NCI-H748 (cell line): ENCODE data around the gene ARL4A.
A peak's percentile ranks its signal among the peaks of the same experiment; 100 is the strongest.

Experiments
- DNase-seq: peaks from one replicate; lab custom pipeline; 2025; ENCODE audit not compliant: unreplicated experiment; lab: John Stamatoyannopoulos, UW

Gene ARL4A

DNA sequence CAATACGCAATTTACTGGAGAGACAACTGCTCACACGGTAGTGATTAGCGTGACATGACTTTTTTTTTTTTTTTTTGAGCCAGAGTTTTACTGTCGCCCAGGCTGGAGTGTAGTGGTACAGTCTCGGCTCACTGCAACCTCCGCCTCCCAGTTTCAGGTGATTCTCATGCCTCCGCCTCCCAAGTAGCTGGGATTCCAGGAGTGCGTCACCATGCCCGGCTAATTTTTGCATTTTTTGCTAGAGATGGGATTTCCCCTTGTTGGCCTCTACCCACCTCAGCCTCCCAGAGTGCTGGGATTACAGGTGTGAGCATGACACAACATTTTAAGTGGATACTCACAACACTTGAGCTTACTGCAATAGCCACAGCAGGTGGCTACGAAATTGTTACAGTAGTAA, 11.9 kb downstream of the ARL4A start:
- DNase-seq, result no peak

DNA sequence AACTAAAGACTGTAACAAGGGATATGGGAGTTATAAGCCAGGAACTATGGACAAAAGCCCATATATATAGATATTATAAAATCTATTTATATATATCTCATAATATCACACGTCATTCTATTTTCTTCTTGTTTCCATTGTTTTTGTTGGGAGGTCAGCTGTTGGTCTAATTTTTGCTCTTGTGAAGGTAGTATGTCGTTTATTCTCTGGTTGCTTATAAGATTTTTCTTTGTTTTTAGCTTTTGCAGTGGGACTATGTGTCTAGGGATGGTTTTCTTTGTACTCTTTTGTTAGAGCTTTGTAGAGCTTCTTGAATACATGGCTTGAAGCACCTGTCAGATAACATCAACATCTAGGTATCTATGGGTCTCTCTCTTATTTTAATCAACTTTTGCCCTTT, 14.0 kb downstream of the ARL4A start:
- DNase-seq, result no peak

DNA sequence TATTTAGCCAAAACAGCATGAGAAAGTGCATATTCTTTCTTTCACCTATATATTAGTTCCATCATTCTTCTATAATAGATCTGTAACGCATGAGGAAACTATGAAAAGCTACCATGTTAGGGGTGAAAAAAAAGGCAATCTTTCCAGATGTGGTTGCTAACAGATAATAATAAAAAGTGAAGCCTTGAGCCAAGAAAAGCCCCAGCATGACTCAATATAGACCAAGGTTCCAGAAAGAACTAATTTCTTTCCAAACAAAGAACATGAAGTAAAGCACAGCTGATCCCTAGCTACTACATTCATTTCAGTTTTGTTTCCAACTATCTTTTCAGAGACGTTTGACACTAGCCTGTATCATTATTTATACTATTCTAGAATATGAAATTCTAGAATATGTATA, 16.4 kb downstream of the ARL4A start:
- DNase-seq, result no peak

DNA sequence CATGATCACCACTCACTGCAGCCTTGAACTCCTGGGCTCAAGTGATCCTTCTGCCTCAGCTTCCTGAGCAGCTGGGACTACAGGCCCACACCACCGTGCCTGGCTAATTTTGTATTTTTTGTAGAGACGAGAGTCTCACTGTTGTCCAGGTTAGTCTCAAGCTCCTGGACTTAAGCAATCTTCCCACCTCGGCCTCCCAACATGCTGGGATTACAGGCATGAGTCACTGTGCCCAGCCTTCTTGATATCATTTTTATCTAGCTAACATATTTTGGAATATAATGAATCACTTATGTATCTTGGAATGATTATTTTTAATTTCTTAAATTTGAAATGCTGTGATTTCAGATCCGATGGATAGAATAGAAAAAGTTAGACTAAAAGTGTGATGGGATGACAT, 18.4 kb downstream of the ARL4A start:
- no peak for DNase-seq

DNA sequence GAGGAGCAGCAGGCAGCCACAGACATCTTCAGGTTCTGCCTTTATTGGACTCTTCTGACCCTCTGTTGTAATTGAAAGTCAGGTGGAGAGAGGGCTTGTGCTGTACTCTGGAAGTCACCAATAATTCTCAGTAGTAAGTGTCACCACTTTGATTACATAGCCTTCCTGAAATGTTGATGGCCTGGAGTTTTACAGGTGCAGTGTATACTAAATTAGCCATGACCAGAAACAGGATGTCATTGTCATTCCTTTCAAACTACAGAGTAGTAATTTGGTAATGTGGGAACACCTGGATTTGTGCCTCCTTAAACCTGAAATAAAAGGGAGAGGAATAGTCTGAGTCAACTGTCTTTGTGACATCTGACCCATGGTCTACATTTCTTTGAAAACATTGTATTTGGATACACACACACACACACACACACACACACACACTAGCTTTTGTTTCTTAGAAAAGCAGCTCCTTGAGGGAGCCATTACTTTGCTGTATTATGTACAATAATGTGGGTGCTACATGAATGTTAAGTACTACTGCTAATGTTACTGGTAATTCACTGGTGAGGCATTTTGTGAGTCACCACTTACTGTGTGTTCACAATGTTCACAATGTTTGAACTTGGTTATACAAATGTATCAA, 19.6 kb downstream of the ARL4A start:
- peak; percentile 95 for DNase-seq

DNA sequence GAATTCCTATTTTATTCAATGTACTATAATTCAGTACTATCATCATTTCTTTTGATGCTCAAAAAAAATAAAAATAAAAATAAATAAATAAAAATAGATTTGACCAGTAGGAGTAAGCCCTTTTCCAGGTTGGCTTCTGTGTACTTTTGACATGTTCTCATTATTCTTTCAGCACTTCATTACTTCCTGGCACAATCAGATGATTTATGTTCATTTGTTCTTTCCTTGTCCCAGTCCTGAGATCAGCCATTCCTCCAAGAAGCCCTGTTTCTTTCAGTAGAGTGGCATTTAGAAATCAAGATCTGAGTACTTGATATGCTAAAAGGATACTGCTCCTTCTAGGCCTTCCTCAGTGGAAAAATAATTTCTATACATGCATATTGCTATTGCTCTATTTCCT, 20.9 kb downstream of the ARL4A start:
- DNase-seq, result no peak

DNA sequence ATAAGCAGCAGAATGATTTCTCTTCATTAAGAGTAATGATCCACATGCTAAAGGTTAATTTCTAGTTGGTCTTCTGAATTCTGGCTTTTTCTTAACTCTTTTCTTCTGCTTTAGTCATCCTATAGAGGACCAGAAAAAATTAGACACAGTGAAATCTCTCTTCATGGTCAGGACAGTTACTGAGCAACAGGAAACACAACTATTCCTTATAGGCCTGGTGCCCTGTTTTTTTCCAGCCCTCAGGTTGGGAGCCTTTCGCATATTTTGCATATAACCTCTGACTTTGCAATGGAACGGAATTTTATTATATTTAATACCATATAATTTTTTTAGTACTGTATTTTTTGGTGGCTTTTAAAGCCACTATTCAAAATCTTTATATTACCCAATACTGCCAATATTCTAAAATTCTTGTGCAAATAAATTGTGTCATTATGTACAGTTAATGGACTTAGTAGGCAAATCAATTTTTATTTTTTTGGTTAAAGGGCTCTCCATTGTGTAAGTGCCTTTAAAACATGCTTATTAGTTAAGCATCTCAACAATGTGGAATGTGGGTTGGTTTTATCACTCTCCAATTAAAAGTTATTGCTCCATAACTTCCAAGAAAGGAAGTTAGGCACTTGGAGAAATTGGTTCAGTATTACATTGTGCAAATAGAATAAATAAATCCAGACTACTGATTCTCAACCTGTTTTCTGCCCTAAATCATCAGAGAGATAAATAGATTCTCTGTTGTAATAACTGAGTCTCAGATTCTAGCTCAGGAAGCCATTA, 22.5 kb downstream of the ARL4A start:
- DNase-seq, result no peak

DNA sequence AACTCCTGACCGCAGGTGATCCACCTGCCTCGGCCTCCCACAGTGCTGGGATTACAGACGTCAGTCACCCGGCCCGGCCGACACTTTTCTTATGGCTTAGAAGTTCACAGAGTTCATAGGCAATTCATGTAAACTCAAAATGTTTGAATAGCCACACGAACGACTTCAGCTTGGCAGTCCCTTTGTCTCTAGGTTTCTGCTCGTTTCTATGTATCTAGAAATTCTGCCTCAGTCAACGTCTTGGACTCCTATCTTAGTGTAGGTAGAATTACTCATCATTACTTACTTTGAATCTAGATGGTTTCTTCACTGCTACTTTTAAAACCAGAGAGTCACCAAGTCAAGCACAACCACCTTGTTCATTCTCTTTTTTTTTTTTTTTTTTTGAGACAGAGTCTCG, 23.7 kb downstream of the ARL4A start:
- DNase-seq, result no peak

DNA sequence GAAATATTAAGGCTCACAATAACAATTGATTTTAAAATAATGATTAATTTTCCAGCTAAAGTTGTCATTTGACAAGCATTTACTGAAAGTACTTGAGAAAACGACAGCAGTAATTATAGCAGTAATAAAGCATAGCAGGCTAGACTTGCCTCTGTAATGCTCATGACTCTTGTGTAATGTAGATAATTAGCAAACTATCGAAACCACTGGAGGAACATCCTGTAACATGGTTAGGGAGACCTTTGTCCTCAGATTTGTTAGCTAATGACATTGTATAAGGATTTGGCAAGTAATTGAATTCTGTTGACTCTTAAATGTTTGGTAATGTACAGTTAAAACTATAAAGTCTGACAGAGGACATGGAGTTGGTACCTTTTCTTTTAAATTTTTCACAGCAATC, 24.8 kb downstream of the ARL4A start:
- DNase-seq, result peak; percentile 68

DNA sequence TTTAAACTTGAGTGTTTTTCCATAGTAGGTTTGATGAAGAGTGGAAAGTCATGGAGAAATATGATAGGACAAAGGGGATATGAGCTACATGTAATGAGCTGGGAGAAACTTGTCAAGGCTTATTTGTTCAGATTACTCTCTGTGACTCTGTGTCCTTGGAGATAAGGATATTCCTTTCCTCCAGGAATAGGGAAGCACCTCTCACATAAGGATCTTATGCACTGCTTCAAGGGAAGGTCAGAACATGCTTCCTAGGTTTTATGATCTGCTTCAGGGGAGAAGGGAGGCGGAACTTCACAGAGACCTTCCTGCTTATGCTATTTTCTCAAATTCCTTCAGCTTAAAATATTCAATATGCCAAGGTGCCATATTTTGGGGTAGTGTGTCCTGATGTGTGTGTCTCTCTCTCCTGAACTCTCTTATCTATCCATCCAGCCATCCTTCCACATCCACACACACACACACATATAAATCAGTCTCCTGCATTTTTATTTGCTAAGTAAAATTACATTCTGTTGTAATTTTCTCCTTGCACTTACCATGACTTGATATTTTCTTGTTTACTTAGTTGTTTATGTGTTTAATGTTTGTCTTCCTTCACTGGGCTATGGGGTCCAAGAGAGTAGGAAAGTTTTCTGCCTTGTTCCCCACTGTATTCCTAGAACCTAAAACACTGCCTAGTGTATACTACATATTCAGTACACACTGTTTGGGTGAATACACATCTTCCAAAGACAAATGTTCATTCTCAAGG, 26.4 kb downstream of the ARL4A start:
- no peak for DNase-seq

DNA sequence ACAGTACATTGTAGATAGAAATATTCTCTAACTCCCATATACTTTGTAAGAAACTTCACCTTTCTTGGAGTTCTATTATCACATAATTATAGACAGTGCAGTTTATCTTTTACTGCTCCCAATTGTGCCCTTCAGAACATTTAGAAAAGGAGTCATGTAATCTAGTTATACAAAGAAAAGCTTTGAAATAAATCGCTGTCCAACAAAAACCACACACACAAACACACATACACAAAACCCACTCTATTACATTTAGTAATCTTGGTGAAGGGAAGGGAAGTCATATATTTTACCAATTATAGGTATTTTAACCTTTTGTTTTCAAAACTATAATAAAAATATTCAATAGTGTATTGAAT, 26.9 kb downstream of the ARL4A start:
- DNase-seq, result no peak

DNA sequence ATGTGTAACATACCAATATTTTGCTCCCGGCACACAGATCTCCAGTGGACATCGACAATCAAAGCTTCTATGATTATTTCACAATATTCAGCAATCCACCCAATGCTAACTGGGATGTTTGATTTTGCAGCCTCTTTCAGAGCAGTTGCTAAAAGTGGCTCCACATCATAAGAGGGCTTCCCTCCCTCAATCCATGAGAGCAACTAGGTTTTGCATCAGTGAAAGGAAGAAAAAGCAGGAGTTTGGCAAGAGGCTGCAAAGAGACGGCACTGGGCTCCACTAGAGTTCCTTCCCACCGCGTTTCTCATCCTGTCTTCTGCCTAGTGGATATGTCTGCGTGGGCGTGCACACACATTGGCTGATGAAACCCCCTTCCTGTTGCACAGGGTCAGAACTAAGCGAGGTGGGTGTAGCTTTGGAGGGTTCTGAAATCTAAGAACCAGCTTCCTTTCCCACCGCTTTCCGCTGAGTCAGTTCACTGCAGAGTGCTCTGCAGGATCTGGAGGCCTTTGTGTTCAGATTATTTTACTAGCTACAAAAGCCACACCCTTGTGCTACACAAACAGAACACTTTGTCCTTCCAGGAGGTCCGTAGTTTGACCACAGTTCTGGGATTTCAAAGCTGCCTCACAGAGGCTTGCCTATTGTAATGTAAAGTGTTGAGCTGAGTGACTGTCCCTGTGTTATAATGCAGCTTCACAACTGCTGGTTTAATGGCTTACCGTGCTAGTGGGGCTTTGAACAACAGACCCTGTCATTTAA, 28.1 kb downstream of the ARL4A start:
- DNase-seq, result peak; percentile 98

DNA sequence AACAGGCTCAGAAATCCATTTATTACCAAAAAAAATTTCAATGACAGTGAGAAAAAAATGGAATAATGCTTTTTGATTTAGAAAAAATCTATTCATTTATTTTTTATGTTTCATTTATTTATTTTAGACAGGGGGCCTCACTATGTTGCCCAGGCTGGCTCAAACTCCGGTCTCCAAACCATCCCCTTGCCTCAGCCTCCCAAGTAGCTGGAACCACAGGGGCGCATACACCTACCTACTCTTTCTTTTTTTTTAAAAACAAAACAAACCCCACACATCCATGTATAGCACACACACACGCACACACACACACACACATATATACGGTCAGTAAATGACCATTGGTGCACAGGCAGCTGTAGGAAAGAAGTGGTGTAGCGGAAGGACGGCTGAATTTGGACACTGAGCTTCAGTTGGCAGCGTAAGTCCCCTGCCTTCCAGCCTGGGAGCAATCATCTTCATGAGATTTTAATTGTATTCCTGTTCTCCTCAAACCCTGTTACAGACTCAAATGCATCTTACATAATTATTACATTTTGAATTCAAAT, 28.8 kb downstream of the ARL4A start:
- DNase-seq, result peak; percentile 51

DNA sequence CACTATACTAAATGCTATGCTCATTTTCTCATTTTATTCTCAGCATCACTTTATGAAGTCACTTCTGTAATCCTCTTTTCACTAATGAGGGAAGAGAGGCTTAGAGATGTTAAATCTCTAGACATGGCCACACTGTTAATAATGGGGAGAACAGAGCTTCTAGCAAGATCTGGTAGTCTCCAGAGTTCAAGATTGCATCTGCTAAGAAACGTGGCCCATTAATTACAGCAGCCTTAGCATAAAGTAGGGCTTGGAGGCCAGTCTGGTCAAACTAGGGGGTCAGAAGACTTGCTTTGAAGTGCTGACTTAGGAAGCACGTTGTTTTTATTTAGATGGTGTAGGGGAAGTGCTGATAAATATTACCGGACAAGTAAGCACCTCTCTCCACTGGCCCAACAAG, 29.3 kb downstream of the ARL4A start:
- no peak for DNase-seq

DNA sequence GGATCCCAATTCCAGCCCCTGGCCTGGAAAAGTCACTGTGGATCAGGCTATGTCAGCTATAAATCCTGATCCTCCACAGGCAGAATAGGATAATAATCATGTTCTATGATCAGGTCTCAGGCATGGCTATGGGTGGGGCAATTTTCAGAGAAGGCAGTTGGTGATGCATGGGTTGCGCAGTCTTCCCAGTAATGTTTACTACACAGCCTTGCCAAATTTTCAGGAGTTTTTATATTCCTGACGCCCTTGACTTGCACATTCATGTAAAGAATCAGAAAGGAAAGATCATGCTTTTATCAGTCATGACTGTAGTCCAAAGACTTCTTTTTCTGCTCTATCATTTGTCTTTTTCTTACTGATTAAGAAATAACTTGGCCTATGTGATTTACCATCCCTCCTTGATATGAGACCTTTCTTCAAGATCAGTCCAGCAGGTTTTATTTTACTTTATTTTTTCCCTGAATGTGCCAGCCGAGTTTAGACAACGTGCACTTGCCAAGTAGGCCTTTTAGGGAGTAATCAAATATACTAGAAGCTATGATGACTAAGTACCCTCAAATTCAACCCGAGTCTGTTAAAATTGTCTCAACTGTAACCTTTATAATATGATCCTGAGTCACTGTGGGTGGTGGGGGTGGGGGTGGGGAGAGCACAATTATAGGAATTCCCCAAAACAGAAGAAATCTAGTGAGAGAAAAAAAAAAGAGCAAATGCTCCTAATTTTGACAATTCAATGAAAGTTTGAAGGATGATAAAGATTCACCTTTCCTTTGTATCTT, 31.9 kb downstream of the ARL4A start:
- no peak for DNase-seq

DNA sequence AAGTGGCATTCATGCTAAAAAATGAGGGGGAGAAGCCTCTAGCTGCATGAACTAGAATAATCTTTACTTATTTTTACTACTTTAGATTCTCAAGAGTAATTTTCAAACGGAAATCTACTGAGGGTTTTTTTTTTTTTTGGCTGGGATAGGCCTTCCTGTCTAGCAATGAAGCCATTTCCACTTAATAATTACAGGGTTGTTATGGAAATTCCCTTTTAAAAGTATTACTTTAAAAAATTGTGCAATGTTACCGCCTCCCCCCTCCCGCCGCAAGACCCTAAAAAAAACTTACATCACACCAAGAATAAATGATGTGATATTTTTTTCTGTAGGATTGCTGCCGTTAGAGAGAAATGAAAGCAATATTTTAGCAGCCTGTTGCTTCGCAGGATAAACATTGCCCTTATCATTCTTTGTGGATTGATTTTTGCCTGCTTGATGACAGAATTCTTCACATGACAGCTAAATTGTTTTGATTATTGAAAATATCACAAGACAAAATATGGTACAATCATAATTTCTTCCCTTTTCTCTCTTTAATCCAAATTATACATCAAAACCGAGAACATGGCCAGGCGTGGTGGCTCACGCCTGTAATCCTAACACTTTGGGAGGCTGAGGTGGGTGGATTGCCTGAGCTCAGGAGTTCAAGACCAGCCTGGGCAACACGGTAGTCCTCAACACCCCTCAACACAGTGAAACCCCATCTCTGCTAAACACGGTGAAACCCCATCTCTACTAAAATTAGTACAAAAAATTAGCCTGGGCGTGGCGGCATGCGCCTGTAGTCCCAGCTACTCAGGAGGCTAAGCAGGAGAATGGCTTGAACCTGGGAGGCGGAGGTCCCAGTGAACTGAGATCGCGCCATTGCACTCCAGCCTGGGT, 32.8 kb downstream of the ARL4A start:
- DNase-seq, result no peak

DNA sequence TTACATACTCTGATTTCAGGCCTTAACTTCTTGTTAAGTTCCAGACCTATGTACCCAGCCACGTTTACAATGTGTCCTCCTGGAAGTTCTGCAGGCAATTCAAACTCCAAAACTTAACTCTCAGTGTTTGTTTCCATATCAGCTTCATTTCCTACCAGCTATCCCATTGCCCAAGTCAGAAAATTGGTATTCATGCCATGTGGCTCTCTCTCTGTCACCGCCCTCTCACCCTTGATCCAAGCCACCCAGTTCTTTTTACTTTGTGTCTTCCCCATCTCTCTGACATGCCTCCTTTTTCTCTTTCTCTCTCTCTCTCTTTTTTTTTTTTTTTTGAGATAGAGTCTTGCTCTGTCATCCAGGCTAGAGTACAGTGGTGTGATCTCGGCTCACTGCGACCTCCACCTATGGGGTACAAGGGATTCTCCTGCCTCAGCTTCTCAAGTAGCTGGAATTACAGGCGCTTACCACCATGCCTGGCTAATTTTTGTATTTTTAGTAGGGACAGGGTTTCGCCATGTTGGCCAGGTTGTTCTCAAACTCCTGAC, 33.9 kb downstream of the ARL4A start:
- no peak for DNase-seq

DNA sequence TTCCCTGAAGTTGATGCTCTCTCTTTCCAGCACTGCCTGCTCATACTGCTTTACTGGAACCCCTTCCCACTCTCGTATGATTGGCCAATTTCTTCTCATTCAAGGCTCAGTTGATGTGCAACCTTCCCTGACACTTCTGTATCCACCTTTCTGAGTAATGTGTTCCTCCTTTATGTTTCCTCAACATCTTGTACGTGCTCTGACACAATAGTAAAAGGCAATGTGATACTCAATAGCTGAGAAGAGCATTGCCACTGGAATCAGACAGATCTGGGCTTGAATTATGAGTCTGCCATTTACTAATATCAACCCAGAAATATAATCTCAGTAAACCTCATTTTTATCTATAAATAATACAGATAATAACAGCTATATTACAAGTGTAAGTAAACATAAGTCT, 34.7 kb downstream of the ARL4A start:
- no peak for DNase-seq
